Pons (tissue), 1 donor: Measurements from ENCODE around the gene PPIE.

ENCODE experiments used
- DNase-seq: peaks from one replicate; pipeline ENCODE4 v3.0.0-alpha.2; 2016; ENCODE audit warnings: low spot score

PPIE gene

DNA sequence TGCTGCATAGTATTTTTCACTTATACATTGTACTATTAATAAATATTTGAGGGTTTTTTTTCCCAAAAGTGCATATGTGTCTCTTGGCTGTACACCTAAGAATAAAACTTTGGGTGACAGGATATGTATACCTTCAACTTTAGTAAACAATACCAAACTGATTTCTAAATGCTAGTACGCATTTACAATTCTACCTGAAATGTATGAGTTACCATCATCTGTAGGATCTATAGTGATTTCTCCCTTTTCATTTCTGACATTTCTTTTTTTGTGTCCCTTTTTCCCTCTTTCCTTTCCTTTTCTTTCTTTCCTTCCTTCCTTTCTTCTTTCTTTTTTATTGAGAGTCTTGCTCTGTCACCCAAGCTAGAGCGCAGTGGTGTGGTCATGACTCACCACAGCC, 66.7 kb downstream of the PPIE start:
- no peak for DNase-seq

DNA sequence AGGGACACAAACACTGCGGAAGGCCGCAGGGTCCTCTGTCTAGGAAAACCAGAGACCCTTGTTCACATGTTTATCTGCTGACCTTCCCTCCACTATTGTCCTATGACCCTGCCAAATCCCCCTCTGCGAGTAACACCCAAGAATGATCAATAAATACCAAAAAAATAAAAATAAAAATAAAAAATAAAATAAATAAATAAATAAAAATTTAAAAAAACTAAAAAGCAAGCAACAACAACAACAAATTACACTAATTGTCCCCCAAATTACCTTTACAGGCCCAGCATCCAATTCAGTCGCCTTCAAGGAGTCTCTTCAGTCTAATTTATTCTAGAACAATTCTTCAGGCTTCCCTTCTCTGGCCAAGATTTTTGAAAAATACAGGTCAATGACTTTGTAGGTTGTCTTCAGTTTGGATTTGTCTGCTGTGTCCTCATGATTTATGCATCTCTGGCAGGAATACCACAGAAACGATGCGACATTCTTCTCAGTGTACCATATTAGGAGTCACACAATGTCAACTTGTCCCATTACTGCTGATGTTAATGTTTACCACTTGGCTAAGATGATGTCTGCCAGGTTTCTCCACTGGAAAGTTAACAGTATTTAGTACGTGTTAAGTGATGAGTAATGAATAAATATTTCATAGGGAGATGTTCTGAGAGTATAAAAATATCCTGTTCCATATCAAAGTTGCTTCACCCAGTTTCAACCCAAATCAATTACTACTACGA, 70.3 kb downstream of the PPIE start:
- DNase-seq: no peak

DNA sequence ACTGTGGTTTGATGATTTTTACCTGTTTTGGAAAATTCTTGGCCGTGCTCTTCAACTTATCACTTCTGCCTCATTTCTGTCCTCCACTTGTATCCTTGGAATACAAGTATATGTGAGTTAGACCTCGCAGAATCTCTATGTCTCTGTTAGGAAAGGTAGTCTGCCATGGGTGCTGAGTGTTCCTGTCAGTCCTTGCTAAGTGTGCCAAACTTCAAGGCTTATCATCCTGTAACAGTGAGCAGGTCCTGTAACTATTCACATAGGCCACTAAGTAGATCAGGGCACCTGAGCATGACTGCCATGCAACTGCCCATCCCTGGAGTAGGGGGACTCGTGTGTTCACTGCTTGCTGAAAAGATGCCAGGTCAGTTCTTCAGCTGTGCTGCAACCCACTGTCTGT, 74.2 kb downstream of the PPIE start:
- DNase-seq: no peak
